MM.1S (cell line): ENCODE measurements around the gene SH3BGRL3.
A peak's percentile ranks its signal among the peaks of the same experiment; 100 is the strongest.

Source experiments
- DNase-seq: peaks from one replicate; pipeline ENCODE4 v3.0.0-alpha.2; 2015
- H2AFZ ChIP-seq: fragments of 300-600 bp; sonication (generic); 2 replicates; pipeline ENCODE4 v1.6.0; 2016; ENCODE audit warnings: antibody characterized with exemption, low read length
- H3F3A ChIP-seq: fragments of 300-600 bp; sonication (generic); 2 replicates; pipeline ENCODE4 v1.6.1; 2016; ENCODE audit warnings: mild to moderate bottlenecking, antibody characterized with exemption, low read length, moderate library complexity, mixed read lengths; ENCODE audit not compliant: insufficient read depth
- H3K27ac ChIP-seq: fragments of 300-600 bp; sonication (generic); 2 replicates; pipeline ENCODE4 v1.5.1; 2016; ENCODE audit warnings: mild to moderate bottlenecking, low read length
- H3K27me3 ChIP-seq: fragments of 300-600 bp; sonication (generic); replicated peaks from 2 replicates; pipeline ENCODE4 v1.6.0; 2016; ENCODE audit warnings: low read length; ENCODE audit not compliant: insufficient read depth
- H3K36me3 ChIP-seq: fragments of 300-600 bp; sonication (generic); replicated peaks from 2 replicates; pipeline ENCODE4 v1.6.1; 2016; ENCODE audit warnings: mild to moderate bottlenecking, low read length, mixed read lengths; ENCODE audit not compliant: insufficient read depth
- H3K4me1 ChIP-seq: fragments of 300-600 bp; sonication (generic); 2 replicates; pipeline ENCODE4 v1.6.1; 2016; ENCODE audit warnings: low read length, mixed read lengths
- H3K4me2 ChIP-seq: fragments of 300-600 bp; sonication (generic); 2 replicates; pipeline ENCODE4 v1.6.0; 2016; ENCODE audit warnings: low read depth, low read length
- H3K4me3 ChIP-seq: fragments of 300-600 bp; sonication (generic); 2 replicates; pipeline ENCODE4 v1.5.1; 2016; ENCODE audit warnings: low read length, mixed read lengths
- H3K79me2 ChIP-seq: fragments of 300-600 bp; sonication (generic); 2 replicates; pipeline ENCODE4 v1.6.1; 2016; ENCODE audit warnings: mixed run types, low read length, mixed read lengths
- H3K9ac ChIP-seq: fragments of 300-600 bp; sonication (generic); 2 replicates; pipeline ENCODE4 v1.6.1; 2016; ENCODE audit warnings: low read length, mixed read lengths
- H3K9me2 ChIP-seq: fragments of 300-600 bp; sonication (generic); replicated peaks from 2 replicates; pipeline ENCODE4 v1.6.1; 2016; ENCODE audit warnings: mild to moderate bottlenecking, low read length, mixed read lengths; ENCODE audit not compliant: insufficient read depth
- H3K9me3 ChIP-seq: fragments of 300-600 bp; sonication (generic); replicated peaks from 2 replicates; pipeline ENCODE4 v1.6.1; 2016; ENCODE audit warnings: mild to moderate bottlenecking, low read length, mixed read lengths; ENCODE audit not compliant: insufficient read depth
- H4K20me1 ChIP-seq: fragments of 300-600 bp; sonication (generic); 2 replicates; pipeline ENCODE4 v1.6.1; 2016; ENCODE audit warnings: mild to moderate bottlenecking, low read length, moderate library complexity, mixed read lengths; ENCODE audit not compliant: insufficient read depth
- EZH2 ChIP-seq: fragments of 300-600 bp; sonication (generic); optimal IDR thresholded peaks from 2 replicates; pipeline ENCODE3; 2017; ENCODE audit warnings: low read depth, mild to moderate bottlenecking, antibody characterized with exemption, low read length, mixed read lengths
- EZH2phosphoT487 ChIP-seq: fragments of 300-600 bp; sonication (generic); IDR thresholded peaks from 2 replicates; pipeline ENCODE4 v1.6.1; 2018; ENCODE audit warnings: antibody characterized with exemption, low read length
- TF ChIP-seq, protein P1 (sequence below): fragments of 300-600 bp; sonication (generic); IDR thresholded peaks from 2 replicates; pipeline ENCODE4 v1.5.1; 2016; ENCODE audit warnings: antibody characterized with exemption, low read length, mixed read lengths

The SH3BGRL3 gene

DNA sequence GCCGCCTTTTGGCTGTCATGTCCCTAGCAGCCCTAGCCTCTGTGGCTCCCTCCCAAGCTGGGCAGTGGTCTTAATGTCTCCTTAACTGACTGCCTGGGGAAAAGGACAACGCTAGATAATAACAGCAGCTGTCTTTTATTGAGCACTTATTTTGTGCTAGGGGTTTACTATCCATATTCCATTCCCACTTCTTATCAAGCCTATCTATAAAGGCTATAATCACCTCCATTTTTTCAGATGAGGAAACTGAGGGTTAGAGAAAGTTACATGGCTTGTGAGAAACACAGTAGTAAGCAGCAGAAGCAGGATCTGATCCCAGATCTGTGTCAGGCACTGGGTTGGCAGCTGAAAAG is 6.2 kb downstream of the SH3BGRL3 start:
- peaks cover 34% of the 10 kb centered on the region for H3K4me1 ChIP-seq
- H3K36me3 ChIP-seq, result no peaks in the 10 kb centered on the region
- H3K4me3 ChIP-seq, result no peak overlapping the region
- H2AFZ ChIP-seq, result no peak overlapping the region
- H3K27me3 ChIP-seq, result no peaks in the 10 kb centered on the region
- H3K9ac ChIP-seq, result no peak overlapping the region
- no peaks in the 10 kb centered on the region for H3K9me3 ChIP-seq
- peaks cover 16% of the 10 kb centered on the region for H3F3A ChIP-seq
- no peak for TF ChIP-seq EZH2phosphoT487
- no peak for DNase-seq
- no peaks in the 10 kb centered on the region for H3K9me2 ChIP-seq
- H3K27ac ChIP-seq, result no peak overlapping the region; the same call in 1 of the 2 replicates
- peaks cover 8% of the 10 kb centered on the region; the same call in 1 of the 2 replicates for H3K79me2 ChIP-seq
- no peak overlapping the region for H3K4me2 ChIP-seq
- no peaks in the 10 kb centered on the region for H4K20me1 ChIP-seq

DNA sequence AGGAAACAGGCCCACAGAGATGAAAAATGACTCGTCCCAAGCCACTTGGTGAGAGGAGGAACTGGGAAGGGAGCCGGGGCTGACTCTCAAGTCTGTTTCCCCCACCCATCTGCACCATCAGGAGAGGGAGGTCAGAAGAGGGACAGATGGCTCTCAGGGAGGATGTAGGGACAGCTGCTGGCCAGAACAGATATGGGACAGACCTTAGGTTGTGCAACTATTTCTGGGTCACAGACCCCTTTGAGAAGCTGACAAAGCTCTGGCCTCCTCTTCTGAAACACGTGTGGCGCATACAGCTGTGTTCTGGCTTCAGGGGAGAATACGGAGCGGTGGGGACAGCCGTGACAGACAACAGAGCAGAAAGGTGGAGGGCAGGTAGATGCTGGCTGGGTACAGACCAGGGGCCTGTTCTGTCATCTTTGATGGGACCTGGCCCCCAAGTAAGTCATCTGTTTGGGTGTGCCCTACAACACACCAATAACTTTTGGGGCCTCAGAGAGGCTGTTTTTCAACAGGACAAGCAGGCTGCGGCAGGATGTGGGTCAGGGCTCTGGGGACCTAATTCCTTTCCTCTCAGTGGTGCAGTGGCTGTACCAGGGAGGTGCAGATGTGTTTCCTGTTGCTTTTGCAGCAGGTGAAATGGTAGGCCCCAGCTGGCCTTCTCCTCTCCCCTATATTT is 7.3 kb downstream of the SH3BGRL3 start:
- Histone ChIP-seq H3K9me2 (no peaks in the 10 kb centered on the region), H3K27me3 (no peaks in the 10 kb centered on the region), H2AFZ (peak overlapping the region; percentile 17; the same call in 1 of the 2 replicates), H3K4me1 (peaks cover 34% of the 10 kb centered on the region), H3K9me3 (no peaks in the 10 kb centered on the region), H4K20me1 (no peaks in the 10 kb centered on the region), H3K4me3 (no peak overlapping the region), H3K4me2 (peak overlapping the region; percentile 48; the same call in 1 of the 2 replicates), H3K27ac (peak overlapping the region; percentile 74), H3K36me3 (no peaks in the 10 kb centered on the region), H3K9ac (peak overlapping the region; percentile 14; the same call in 1 of the 2 replicates), H3K79me2 (no peaks in the 10 kb centered on the region), H3F3A (peaks cover 16% of the 10 kb centered on the region)
- DNase-seq, result peak; percentile 77
- TF ChIP-seq EZH2phosphoT487, result no peak
- TF ChIP-seq, protein P1, sequence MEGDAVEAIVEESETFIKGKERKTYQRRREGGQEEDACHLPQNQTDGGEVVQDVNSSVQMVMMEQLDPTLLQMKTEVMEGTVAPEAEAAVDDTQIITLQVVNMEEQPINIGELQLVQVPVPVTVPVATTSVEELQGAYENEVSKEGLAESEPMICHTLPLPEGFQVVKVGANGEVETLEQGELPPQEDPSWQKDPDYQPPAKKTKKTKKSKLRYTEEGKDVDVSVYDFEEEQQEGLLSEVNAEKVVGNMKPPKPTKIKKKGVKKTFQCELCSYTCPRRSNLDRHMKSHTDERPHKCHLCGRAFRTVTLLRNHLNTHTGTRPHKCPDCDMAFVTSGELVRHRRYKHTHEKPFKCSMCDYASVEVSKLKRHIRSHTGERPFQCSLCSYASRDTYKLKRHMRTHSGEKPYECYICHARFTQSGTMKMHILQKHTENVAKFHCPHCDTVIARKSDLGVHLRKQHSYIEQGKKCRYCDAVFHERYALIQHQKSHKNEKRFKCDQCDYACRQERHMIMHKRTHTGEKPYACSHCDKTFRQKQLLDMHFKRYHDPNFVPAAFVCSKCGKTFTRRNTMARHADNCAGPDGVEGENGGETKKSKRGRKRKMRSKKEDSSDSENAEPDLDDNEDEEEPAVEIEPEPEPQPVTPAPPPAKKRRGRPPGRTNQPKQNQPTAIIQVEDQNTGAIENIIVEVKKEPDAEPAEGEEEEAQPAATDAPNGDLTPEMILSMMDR, result no peak
- no peak for TF ChIP-seq EZH2

DNA sequence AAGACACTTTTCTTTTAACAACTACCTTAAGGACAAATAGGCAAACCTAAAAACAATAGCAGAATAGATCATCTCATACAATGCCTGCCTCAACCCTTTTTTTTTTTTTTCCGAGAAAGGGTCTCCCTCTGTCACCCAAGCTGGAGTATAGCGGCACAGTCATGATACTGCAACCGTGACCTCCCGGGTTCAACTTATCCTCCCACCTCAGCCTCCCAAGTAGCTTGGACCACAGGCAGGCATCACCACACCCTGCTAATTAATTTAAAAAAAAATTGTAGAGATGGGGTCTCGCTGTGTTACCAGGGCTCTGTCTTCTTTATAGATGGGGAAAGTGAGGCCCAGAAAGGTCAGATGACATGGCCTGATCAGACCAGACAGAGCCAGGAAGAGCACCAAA is 7.9 kb downstream of the SH3BGRL3 start:
- peak overlapping the region; percentile 48; the same call in 1 of the 2 replicates for H3K4me2 ChIP-seq

More for the DNA sequence above, 7.9 kb downstream of the SH3BGRL3 start:
- Histone ChIP-seq H3K9me2 (no peaks in the 10 kb centered on the region), H3K9ac (peak overlapping the region; percentile 14; the same call in 1 of the 2 replicates), H3K9me3 (no peaks in the 10 kb centered on the region), H3K4me3 (no peak overlapping the region), H3K4me1 (peaks cover 34% of the 10 kb centered on the region), H3K27me3 (no peaks in the 10 kb centered on the region), H4K20me1 (no peaks in the 10 kb centered on the region), H3F3A (peaks cover 16% of the 10 kb centered on the region), H3K79me2 (no peaks in the 10 kb centered on the region), H3K27ac (peak overlapping the region; percentile 74; the same call in 1 of the 2 replicates), H3K36me3 (no peaks in the 10 kb centered on the region), H2AFZ (no peak overlapping the region)
- no peak for DNase-seq
- TF ChIP-seq EZH2 (no peak), EZH2phosphoT487 (no peak)
- TF ChIP-seq, protein P1, result no peak
